Subcutaneous adipose tissue (tissue), 4 donors: Measurements from ENCODE around the gene JAGN1. TPM values are rescaled to one million over a fixed set of nuclear protein-coding genes. Genes with fewer than 3 reads are reported as not detected.

Source experiments
- CTCF ChIP-seq: fragments of 450-650 bp; IDR thresholded peaks from one replicate; pipeline ENCODE4 v1.5.1; 2016; ENCODE audit warnings: low read depth, mild to moderate bottlenecking, control low read depth, antibody characterized with exemption, moderate library complexity
- total RNA-seq, 4 donors: library from RNA; depleted of rRNA; stranded (reverse); fragments of >200 nt; gene quantifications; one replicate each; pipeline ENCODE4 v1.1.0, GENCODE V29; 2016

The JAGN1 gene
- total RNA-seq, 4 donors from 2014 or later: 53.7 to 83.8 (median 60.2) TPM

GRCh38 chr3:9916734-9917680, 26.6 kb downstream of the JAGN1 start, which contains the start of gene IL17RC:
Gene IL17RC, plus strand, starts transcription at chr3:9917098. Its CDS starts 218 bp downstream, at chr3:9917316.
- no peak for TF ChIP-seq CTCF

GRCh38 chr3:9917820-9918219, 27.4 kb downstream of the JAGN1 start:
- TF ChIP-seq CTCF: no peak

GRCh38 chr3:9918261-9919038, 28.0 kb downstream of the JAGN1 start:
- no peak for TF ChIP-seq CTCF

- TF ChIP-seq CTCF: no peak
These were observed 37.7 kb downstream of the JAGN1 start for GRCh38 chr3:9928158-9928557.

GRCh38 chr3:9930804-9931418, 40.5 kb downstream of the JAGN1 start:
- no peak for TF ChIP-seq CTCF

GRCh38 chr3:9932535-9932842, 42.1 kb downstream of the JAGN1 start:
- no peak for TF ChIP-seq CTCF
